ENCODE data around the gene ZNF723. TPM values are rescaled to one million over a fixed set of nuclear protein-coding genes. Genes with fewer than 3 reads are reported as not detected.

The ZNF723 gene
- total RNA-seq, 8 experiments from 2014 or later: not detected

Other genes starting within 250 kb of the ZNF723 start
- under 1 TPM in 2 of 8 experiments, not detected in 6; under 0.01 to 0.04 TPM for gene ZNF492, start 198.0 kb upstream of the ZNF723 start, total RNA-seq
- gene ZNF99, start 48.1 kb upstream of the ZNF723 start, total RNA-seq: under 1 TPM in 4 of 8 experiments, not detected in 4; 0.04 to 0.14 (median 0.05) TPM
- gene ZNF728, start 170.9 kb downstream of the ZNF723 start, total RNA-seq: under 1 TPM in 1 of 8 experiments, not detected in 7; 0.25 TPM

Measured in motor neuron (in vitro differentiated cells).